Caco-2 (cell line): Measurements from ENCODE around the gene FNDC5. TPM values are rescaled to one million over a fixed set of nuclear protein-coding genes. Genes with fewer than 3 reads are reported as not detected.

ENCODE experiments used
- BruUV-seq: library from RNA; stranded (reverse); fragments of 400-500 nt; replicated peaks from 2 replicates; lab custom pipeline; 2021; lab: Mats Ljungman, UMichigan
- CTCF ChIA-PET: fragments of 300-600 bp; sonication (Branson Sonifier 250); formaldehyde crosslinking; loops from one replicate; lab custom pipeline; 2022; ENCODE audit warnings: antibody characterized with exemption; lab: Charles Lee
- POLR2A ChIA-PET: fragments of 300-600 bp; sonication (Branson Sonifier 250); formaldehyde crosslinking; loops from one replicate; lab custom pipeline; 2022; ENCODE audit warnings: antibody characterized with exemption; lab: Charles Lee
- DNase-seq, 2 experiments: peaks; one replicate each; pipeline versions ENCODE4 v3.0.0 to v3.0.0-alpha.2; 2020 to 2022
- H3K27me3 ChIP-seq: replicated peaks from 2 replicates; pipeline ENCODE4 v1.6.0; 2011; ENCODE audit warnings: low read length; ENCODE audit not compliant: control insufficient read depth, insufficient read depth
- H3K36me3 ChIP-seq: 2 replicates; pipeline ENCODE4 v1.5.1; 2011; ENCODE audit warnings: low read length; ENCODE audit not compliant: control insufficient read depth, insufficient read depth
- H3K4me1 ChIP-seq: fragments of 250-450 bp; sonication (Bioruptor Pico); 2 replicates; pipeline ENCODE4 v1.5.1; 2020; ENCODE audit warnings: mild to moderate bottlenecking
- H3K4me3 ChIP-seq: 2 replicates; pipeline ENCODE4 v1.5.1; 2011; ENCODE audit warnings: low read depth, mild to moderate bottlenecking, control low read depth, low read length
- H3K9me3 ChIP-seq: fragments of 250-450 bp; sonication (Bioruptor Pico); 2 replicates; pipeline ENCODE4 v1.5.1; 2020; ENCODE audit warnings: mild to moderate bottlenecking, moderate library complexity
- H3K27ac Mint-ChIP-seq: one replicate; pipeline ENCODE4 v1.8.0; 2022; ENCODE audit warnings: mixed read lengths; ENCODE audit not compliant: unreplicated experiment
- H3K27me3 Mint-ChIP-seq: one replicate; pipeline ENCODE4 v1.8.0; 2022; ENCODE audit warnings: mixed read lengths; ENCODE audit not compliant: insufficient read depth, unreplicated experiment
- H3K36me3 Mint-ChIP-seq: one replicate; pipeline ENCODE4 v1.8.0; 2022; ENCODE audit warnings: mild to moderate bottlenecking, mixed read lengths; ENCODE audit not compliant: insufficient read depth, unreplicated experiment
- H3K4me1 Mint-ChIP-seq: one replicate; pipeline ENCODE4 v1.8.0; 2022; ENCODE audit warnings: low read depth, mixed read lengths; ENCODE audit not compliant: unreplicated experiment
- H3K4me3 Mint-ChIP-seq: one replicate; pipeline ENCODE4 v1.8.0; 2022; ENCODE audit warnings: mild to moderate bottlenecking, moderate library complexity, mixed read lengths; ENCODE audit not compliant: unreplicated experiment
- H3K9me3 Mint-ChIP-seq: one replicate; pipeline ENCODE4 v1.8.0; 2022; ENCODE audit warnings: mixed read lengths; ENCODE audit not compliant: unreplicated experiment
- intact Hi-C: fragments of 100-400 bp; cut with micrococcal nuclease; formaldehyde crosslinking; loops from one replicate; pipeline ENCODE4 v1.10.0; 2022; ENCODE audit not compliant: unreplicated experiment
- total RNA-seq: library from RNA; stranded (reverse); gene quantifications from 2 replicates; pipeline ENCODE4 v1.2.3, GENCODE V29; 2022
- TF ChIP-seq, protein P1 (sequence below), 2 experiments: fragments of 200-600 bp in 1 of 2; IDR thresholded peaks; 1 replicate in 1 of 2; 2 replicates in 1 of 2; pipeline versions ENCODE4 v1.5.1 to v1.8.0; 2011 to 2022; ENCODE audit warnings: antibody characterized with exemption in 1 of 2, control low read depth in 1 of 2, inconsistent platforms in 1 of 2, low read depth in 1 of 2, low read length in 1 of 2, mild to moderate bottlenecking in 1 of 2, moderate library complexity in 1 of 2; ENCODE audit not compliant: insufficient read depth in 1 of 2, severe bottlenecking in 1 of 2, unreplicated experiment in 1 of 2

Gene FNDC5
- total RNA-seq, 1 experiment from 2014 or later = 1.1 TPM

DNA sequence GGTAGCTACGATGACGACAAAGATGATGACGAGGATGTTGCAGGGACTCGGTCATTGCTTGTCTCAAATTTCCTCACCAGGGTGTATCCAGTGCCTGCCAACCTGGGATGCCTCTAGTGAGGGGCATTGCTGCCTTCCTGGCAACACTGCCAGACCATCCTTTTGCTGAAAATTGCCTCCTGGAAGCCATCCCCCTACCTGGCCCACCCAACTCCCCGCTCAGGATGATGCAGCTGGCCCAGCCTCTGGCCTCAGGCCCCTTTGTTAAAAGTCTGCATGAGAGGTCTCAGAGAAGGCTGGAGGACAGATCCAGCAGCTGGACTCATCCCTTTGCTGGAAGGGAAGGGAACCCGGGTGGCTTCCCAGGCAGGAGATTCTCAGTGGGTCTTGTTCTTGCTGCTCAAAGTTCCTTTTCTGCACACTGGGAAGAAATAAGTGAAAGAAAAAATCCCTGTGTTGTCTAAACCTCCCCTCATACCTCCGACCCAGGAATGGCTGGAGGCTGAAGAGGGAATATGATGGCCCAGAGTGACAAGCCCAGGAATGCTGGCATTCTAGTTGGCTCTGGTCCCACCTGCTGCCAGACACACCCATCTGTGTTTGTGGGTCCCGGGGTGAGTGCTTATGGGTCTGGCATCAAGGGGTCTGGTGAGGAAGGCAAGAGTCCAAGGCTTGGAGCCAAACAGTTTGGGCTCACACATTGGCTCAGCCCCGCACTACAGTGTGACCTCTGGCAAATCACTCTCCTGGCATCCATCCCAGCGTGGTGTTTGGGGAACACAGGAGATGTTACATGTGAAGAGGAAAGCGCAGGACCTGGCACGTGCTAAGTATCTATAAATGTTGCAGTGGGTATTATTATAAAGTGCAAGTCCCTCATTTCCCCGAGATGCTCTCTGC lies 6.7 kb upstream of the FNDC5 start:
- no peak for DNase-seq
- ChIA-PET POLR2A (no interaction called here), CTCF (interaction anchor here (1.3 kb wide), 1 partner anchor 19 kb away, joined by 3 read pairs; no protein-coding TSS in a partner anchor)
- Mint-ChIP-seq H3K36me3 (no peaks in the 10 kb centered on the region), H3K9me3 (no peaks in the 10 kb centered on the region), H3K27me3 (no peaks in the 10 kb centered on the region), H3K4me3 (no peak overlapping the region), H3K27ac (no peak overlapping the region), H3K4me1 (peaks cover 6% of the 10 kb centered on the region)
- Histone ChIP-seq H3K9me3 (no peaks in the 10 kb centered on the region), H3K27me3 (no peaks in the 10 kb centered on the region), H3K4me1 (no peaks in the 10 kb centered on the region), H3K4me3 (no peak overlapping the region), H3K36me3 (no peaks in the 10 kb centered on the region)
- no TSS peak for BruUV-seq
- TF ChIP-seq, protein P1, sequence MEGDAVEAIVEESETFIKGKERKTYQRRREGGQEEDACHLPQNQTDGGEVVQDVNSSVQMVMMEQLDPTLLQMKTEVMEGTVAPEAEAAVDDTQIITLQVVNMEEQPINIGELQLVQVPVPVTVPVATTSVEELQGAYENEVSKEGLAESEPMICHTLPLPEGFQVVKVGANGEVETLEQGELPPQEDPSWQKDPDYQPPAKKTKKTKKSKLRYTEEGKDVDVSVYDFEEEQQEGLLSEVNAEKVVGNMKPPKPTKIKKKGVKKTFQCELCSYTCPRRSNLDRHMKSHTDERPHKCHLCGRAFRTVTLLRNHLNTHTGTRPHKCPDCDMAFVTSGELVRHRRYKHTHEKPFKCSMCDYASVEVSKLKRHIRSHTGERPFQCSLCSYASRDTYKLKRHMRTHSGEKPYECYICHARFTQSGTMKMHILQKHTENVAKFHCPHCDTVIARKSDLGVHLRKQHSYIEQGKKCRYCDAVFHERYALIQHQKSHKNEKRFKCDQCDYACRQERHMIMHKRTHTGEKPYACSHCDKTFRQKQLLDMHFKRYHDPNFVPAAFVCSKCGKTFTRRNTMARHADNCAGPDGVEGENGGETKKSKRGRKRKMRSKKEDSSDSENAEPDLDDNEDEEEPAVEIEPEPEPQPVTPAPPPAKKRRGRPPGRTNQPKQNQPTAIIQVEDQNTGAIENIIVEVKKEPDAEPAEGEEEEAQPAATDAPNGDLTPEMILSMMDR (IDR thresholded peaks at IDR 0.05; ENCODE audit: insufficient read depth in 1 of 2, low read depth in 1 of 2, low read length in 1 of 2, severe bottlenecking in 1 of 2, unreplicated experiment in 1 of 2) = no peak
- intact Hi-C loops = no loop called here

DNA sequence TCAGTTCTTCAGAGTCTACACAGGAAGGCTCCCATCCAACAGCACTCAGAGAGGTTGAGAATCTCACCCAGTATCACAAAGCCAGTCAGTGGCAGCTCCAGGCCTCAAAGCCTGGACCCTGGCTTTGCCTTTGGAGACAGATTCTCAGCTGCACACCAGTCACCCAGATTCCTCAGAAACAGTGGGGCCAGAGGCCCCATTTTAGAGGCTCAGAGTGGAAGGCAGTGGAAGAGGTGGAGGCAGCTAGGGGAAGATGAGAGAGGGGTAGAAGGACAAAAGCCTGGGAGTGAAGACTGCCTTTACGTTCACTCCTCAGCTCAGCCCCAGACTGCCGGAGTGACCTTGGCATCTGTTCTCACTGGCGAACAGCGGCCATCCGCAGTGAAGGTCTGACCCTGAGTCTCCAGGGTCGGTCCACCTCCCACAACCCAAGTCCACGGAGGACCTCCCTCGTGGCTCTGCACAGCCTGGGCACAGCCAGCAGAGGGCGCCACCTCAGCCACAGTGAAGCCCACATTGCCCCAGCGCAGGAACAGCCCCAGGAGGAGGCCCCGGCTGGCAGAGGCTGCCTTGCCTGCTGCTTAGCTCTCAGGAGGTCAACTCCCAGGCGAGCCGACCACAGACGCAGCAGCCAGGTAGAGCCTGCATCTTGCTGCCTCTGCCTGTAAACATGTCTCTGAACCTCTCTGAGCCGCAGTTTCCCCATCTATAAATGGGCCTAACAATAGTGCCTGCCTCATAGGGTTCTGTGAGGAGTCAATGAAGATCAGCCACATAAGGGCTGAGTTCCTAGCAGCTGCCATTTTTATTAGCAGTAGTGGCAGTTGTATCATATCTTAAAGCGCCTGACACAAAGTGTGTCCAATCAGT lies 5.9 kb upstream of the FNDC5 start:
- TF ChIP-seq, protein P1 (IDR thresholded peaks at IDR 0.05; ENCODE audit: insufficient read depth in 1 of 2, low read depth in 1 of 2, low read length in 1 of 2, severe bottlenecking in 1 of 2, unreplicated experiment in 1 of 2) = peak; percentile 51 to 76
- ChIA-PET POLR2A (no interaction called here), CTCF (interaction anchor here (1.3 kb wide), 1 partner anchor 18 kb away, joined by 3 read pairs; no protein-coding TSS in a partner anchor)
- H3K4me1 ChIP-seq = no peaks in the 10 kb centered on the region
- H3K4me3 ChIP-seq = no peak overlapping the region
- no peaks in the 10 kb centered on the region for H3K36me3 ChIP-seq
- H3K9me3 ChIP-seq = no peaks in the 10 kb centered on the region
- no peaks in the 10 kb centered on the region for H3K27me3 Mint-ChIP-seq
- no TSS peak for BruUV-seq
- no peaks in the 10 kb centered on the region for H3K27me3 ChIP-seq
- H3K9me3 Mint-ChIP-seq = no peaks in the 10 kb centered on the region
- intact Hi-C loops = loop anchor here (1.0 kb wide), 1 partner anchor 210 kb away; no protein-coding TSS in a partner anchor
- peaks cover 6% of the 10 kb centered on the region for H3K4me1 Mint-ChIP-seq
- DNase-seq = peak in 1 of 2 experiments; percentile 57
- no peak overlapping the region for H3K4me3 Mint-ChIP-seq
- H3K27ac Mint-ChIP-seq = no peak overlapping the region
- H3K36me3 Mint-ChIP-seq = no peaks in the 10 kb centered on the region
